Measurements from ENCODE around the gene MEF2C. TPM values are rescaled to one million over a fixed set of nuclear protein-coding genes. Genes with fewer than 3 reads are reported as not detected.

The MEF2C gene
- total and polyA plus RNA-seq, 2 experiments from 2014 or later, result 3.2 to 3.4 TPM

- TF ChIP-seq EZH2 (IDR thresholded peaks at IDR 0.05; ENCODE audit: insufficient read depth, poor library complexity, severe bottlenecking), result no peak
- TF ChIP-seq EZH2phosphoT487 (IDR thresholded peaks at IDR 0.05; ENCODE audit: insufficient read depth, low read depth), result no peak
- no peak overlapping the region for H3K9ac ChIP-seq
- no peaks in the 10 kb centered on the region for H3K36me3 ChIP-seq (ENCODE audit: low read depth)
- H3K4me3 ChIP-seq, result no peak overlapping the region
- no peak overlapping the region for H3K4me2 ChIP-seq (ENCODE audit: unreplicated experiment)
- peaks cover 52% of the 10 kb centered on the region for H3K27me3 ChIP-seq (replicated peaks; ENCODE audit: insufficient read depth)
- H3K4me1 ChIP-seq (ENCODE audit: insufficient read depth), result no peaks in the 10 kb centered on the region
- in situ Hi-C loops (cut with MboI), result loop anchor here (25.0 kb wide), 2 partner anchors 1562 to 1687 kb away; no protein-coding TSS in a partner anchor
- no peak overlapping the region for H3K27ac ChIP-seq
- no peaks in the 10 kb centered on the region for H3F3A ChIP-seq (ENCODE audit: insufficient read depth)
- no peaks in the 10 kb centered on the region for H3K9me3 ChIP-seq (ENCODE audit: low read depth)
- no peaks in the 10 kb centered on the region for H3K9me2 ChIP-seq (ENCODE audit: insufficient read depth)
- no peak overlapping the region for H2AFZ ChIP-seq
- no peaks in the 10 kb centered on the region for H3K79me2 ChIP-seq (ENCODE audit: insufficient read depth)
- no peaks in the 10 kb centered on the region for H4K20me1 ChIP-seq (ENCODE audit: insufficient read depth)
- no peak for DNase-seq
Observed at GRCh38 chr5:88700121-88700520, 182.9 kb downstream of the MEF2C start.

GRCh38 chr5:88698290-88698689 is 184.7 kb downstream of the MEF2C start:
- Histone ChIP-seq H4K20me1 (ENCODE audit: insufficient read depth) (no peaks in the 10 kb centered on the region), H3K9me2 (ENCODE audit: insufficient read depth) (no peaks in the 10 kb centered on the region), H3K9ac (no peak overlapping the region), H3F3A (ENCODE audit: insufficient read depth) (no peaks in the 10 kb centered on the region), H3K4me1 (ENCODE audit: insufficient read depth) (no peaks in the 10 kb centered on the region), H3K4me2 (ENCODE audit: unreplicated experiment) (no peak overlapping the region), H3K27ac (no peak overlapping the region), H3K4me3 (no peak overlapping the region), H2AFZ (no peak overlapping the region), H3K27me3 (replicated peaks; ENCODE audit: insufficient read depth) (peaks cover 68% of the 10 kb centered on the region), H3K36me3 (ENCODE audit: low read depth) (no peaks in the 10 kb centered on the region), H3K79me2 (ENCODE audit: insufficient read depth) (no peaks in the 10 kb centered on the region), H3K9me3 (ENCODE audit: low read depth) (no peaks in the 10 kb centered on the region)
- DNase-seq, result no peak
- WGBS, 2 experiments (ENCODE audit: low coverage in 1 of 2, low lambda C conversion rate in 2 of 2, missing lambda C conversion rate in 2 of 2), result 26 to 35% methylated on average over 1 of the region's 1 CpG
- no peak for TF ChIP-seq EZH2 (IDR thresholded peaks at IDR 0.05; ENCODE audit: insufficient read depth, poor library complexity, severe bottlenecking)
- no peak for TF ChIP-seq EZH2phosphoT487 (IDR thresholded peaks at IDR 0.05; ENCODE audit: insufficient read depth, low read depth)
- in situ Hi-C loops (cut with MboI), result loop anchor here (25.0 kb wide), 1 partner anchor 561 kb away; no protein-coding TSS in a partner anchor

GRCh38 chr5:88696466-88696865 is 186.5 kb downstream of the MEF2C start:
- Histone ChIP-seq H3K4me3 (no peak overlapping the region), H3K9me2 (ENCODE audit: insufficient read depth) (no peaks in the 10 kb centered on the region), H3K27ac (no peak overlapping the region), H3K9ac (no peak overlapping the region), H3K9me3 (ENCODE audit: low read depth) (no peaks in the 10 kb centered on the region), H3K4me2 (ENCODE audit: unreplicated experiment) (no peak overlapping the region), H3K36me3 (ENCODE audit: low read depth) (no peaks in the 10 kb centered on the region), H3K79me2 (ENCODE audit: insufficient read depth) (no peaks in the 10 kb centered on the region), H3K27me3 (replicated peaks; ENCODE audit: insufficient read depth) (peaks cover 83% of the 10 kb centered on the region), H3F3A (ENCODE audit: insufficient read depth) (no peaks in the 10 kb centered on the region), H3K4me1 (ENCODE audit: insufficient read depth) (peaks cover 5% of the 10 kb centered on the region; the same call in 1 of the 2 replicates), H2AFZ (no peak overlapping the region), H4K20me1 (ENCODE audit: insufficient read depth) (no peaks in the 10 kb centered on the region)
- DNase-seq, result no peak
- in situ Hi-C loops (cut with MboI), result loop anchor here (25.0 kb wide), 1 partner anchor 559 kb away; no protein-coding TSS in a partner anchor
- TF ChIP-seq EZH2 (IDR thresholded peaks at IDR 0.05; ENCODE audit: insufficient read depth, poor library complexity, severe bottlenecking) (no peak), EZH2phosphoT487 (IDR thresholded peaks at IDR 0.05; ENCODE audit: insufficient read depth, low read depth) (no peak)

GRCh38 chr5:88695931-88696330 is 187.1 kb downstream of the MEF2C start:
- Histone ChIP-seq H3K4me3 (no peak overlapping the region), H3K9ac (no peak overlapping the region), H3K4me2 (ENCODE audit: unreplicated experiment) (no peak overlapping the region), H3K4me1 (ENCODE audit: insufficient read depth) (peaks cover 5% of the 10 kb centered on the region; the same call in 1 of the 2 replicates), H3K9me2 (ENCODE audit: insufficient read depth) (no peaks in the 10 kb centered on the region), H2AFZ (no peak overlapping the region), H3K9me3 (ENCODE audit: low read depth) (no peaks in the 10 kb centered on the region), H3K27ac (no peak overlapping the region), H3K79me2 (ENCODE audit: insufficient read depth) (no peaks in the 10 kb centered on the region), H4K20me1 (ENCODE audit: insufficient read depth) (no peaks in the 10 kb centered on the region), H3K27me3 (replicated peaks; ENCODE audit: insufficient read depth) (peaks cover 88% of the 10 kb centered on the region), H3K36me3 (ENCODE audit: low read depth) (no peaks in the 10 kb centered on the region), H3F3A (ENCODE audit: insufficient read depth) (no peaks in the 10 kb centered on the region)
- whole genome bisulfite sequencing, 2 experiments (ENCODE audit: low coverage in 1 of 2, low lambda C conversion rate in 2 of 2, missing lambda C conversion rate in 2 of 2), result 4 to 6% methylated on average over 3 of the region's 3 CpGs
- TF ChIP-seq EZH2phosphoT487 (IDR thresholded peaks at IDR 0.05; ENCODE audit: insufficient read depth, low read depth), result no peak
- no peak for TF ChIP-seq EZH2 (IDR thresholded peaks at IDR 0.05; ENCODE audit: insufficient read depth, poor library complexity, severe bottlenecking)
- DNase-seq, result no peak
- in situ Hi-C loops (cut with MboI), result loop anchor here (25.0 kb wide), 1 partner anchor 559 kb away; no protein-coding TSS in a partner anchor

GRCh38 chr5:88695232-88695631 is 187.8 kb downstream of the MEF2C start:
- H3K27ac ChIP-seq, result no peak overlapping the region
- peak; percentile 83 for TF ChIP-seq EZH2 (IDR thresholded peaks at IDR 0.05; ENCODE audit: insufficient read depth, poor library complexity, severe bottlenecking)
- TF ChIP-seq EZH2phosphoT487 (IDR thresholded peaks at IDR 0.05; ENCODE audit: insufficient read depth, low read depth), result no peak
- no peak for DNase-seq
- no peak overlapping the region for H3K4me3 ChIP-seq
- H2AFZ ChIP-seq, result no peak overlapping the region
- H3K79me2 ChIP-seq (ENCODE audit: insufficient read depth), result no peaks in the 10 kb centered on the region
- in situ Hi-C loops (cut with MboI), result loop anchor here (25.0 kb wide), 1 partner anchor 558 kb away; no protein-coding TSS in a partner anchor
- H3F3A ChIP-seq (ENCODE audit: insufficient read depth), result no peaks in the 10 kb centered on the region
- no peaks in the 10 kb centered on the region for H3K9me3 ChIP-seq (ENCODE audit: low read depth)
- peaks cover 12% of the 10 kb centered on the region; the same call in 1 of the 2 replicates for H3K4me1 ChIP-seq (ENCODE audit: insufficient read depth)
- no peak overlapping the region for H3K4me2 ChIP-seq (ENCODE audit: unreplicated experiment)
- no peaks in the 10 kb centered on the region for H3K9me2 ChIP-seq (ENCODE audit: insufficient read depth)
- H4K20me1 ChIP-seq (ENCODE audit: insufficient read depth), result no peaks in the 10 kb centered on the region
- no peak overlapping the region for H3K9ac ChIP-seq
- WGBS, 2 experiments (ENCODE audit: low coverage in 1 of 2, low lambda C conversion rate in 2 of 2, missing lambda C conversion rate in 2 of 2), result 10 to 13% methylated on average over 17 to 19 of the region's 19 CpGs
- peaks cover 90% of the 10 kb centered on the region for H3K27me3 ChIP-seq (replicated peaks; ENCODE audit: insufficient read depth)
- no peaks in the 10 kb centered on the region for H3K36me3 ChIP-seq (ENCODE audit: low read depth)

All from GM23248 (cell line).